ENCODE data around the gene CBFB. TPM values are rescaled to one million over a fixed set of nuclear protein-coding genes. Genes with fewer than 3 reads are reported as not detected.

Gene CBFB
- total and polyA plus RNA-seq, 2 of the 13 experiments (the other 11 are each of a cell fraction or from before 2014, with no cell fraction given): 22.1 to 70.8 TPM

GRCh38 chr16:67109407-67110135 lies 80.6 kb downstream of the CBFB start, which contains the start of gene PHAF1 (continued):
- 0 out of 2 replicates have a peak, but pooled peaks have one; percentile 21 for TF ChIP-seq PRDM15 (CRISPR knock-in tag; IDR thresholded peaks at IDR 0.05)
- peak; percentile 84; the same call in 1 of the 2 replicates for TF ChIP-seq ZNF292 (CRISPR knock-in tag; IDR thresholded peaks at IDR 0.05; ENCODE audit: borderline replicate concordance, low read depth)
- no peak for TF ChIP-seq FOSL1 (CRISPR knock-in tag; IDR thresholded peaks at IDR 0.05; ENCODE audit: borderline replicate concordance)
- 0 out of 2 replicates have a peak, but pooled peaks have one; percentile 68 for TF ChIP-seq U2AF2 (IDR thresholded peaks at IDR 0.05; ENCODE audit: low read depth, low read length)
- TF ChIP-seq HIVEP1 (CRISPR knock-in tag; IDR thresholded peaks at IDR 0.05): peak; percentile 64
- TF ChIP-seq ATF1 (CRISPR knock-in tag; IDR thresholded peaks at IDR 0.05): no peak
- TF ChIP-seq RBM22 (optimal IDR thresholded peaks at IDR 0.05; ENCODE audit: low read length): peak; percentile 77
- TF ChIP-seq, protein P1, sequence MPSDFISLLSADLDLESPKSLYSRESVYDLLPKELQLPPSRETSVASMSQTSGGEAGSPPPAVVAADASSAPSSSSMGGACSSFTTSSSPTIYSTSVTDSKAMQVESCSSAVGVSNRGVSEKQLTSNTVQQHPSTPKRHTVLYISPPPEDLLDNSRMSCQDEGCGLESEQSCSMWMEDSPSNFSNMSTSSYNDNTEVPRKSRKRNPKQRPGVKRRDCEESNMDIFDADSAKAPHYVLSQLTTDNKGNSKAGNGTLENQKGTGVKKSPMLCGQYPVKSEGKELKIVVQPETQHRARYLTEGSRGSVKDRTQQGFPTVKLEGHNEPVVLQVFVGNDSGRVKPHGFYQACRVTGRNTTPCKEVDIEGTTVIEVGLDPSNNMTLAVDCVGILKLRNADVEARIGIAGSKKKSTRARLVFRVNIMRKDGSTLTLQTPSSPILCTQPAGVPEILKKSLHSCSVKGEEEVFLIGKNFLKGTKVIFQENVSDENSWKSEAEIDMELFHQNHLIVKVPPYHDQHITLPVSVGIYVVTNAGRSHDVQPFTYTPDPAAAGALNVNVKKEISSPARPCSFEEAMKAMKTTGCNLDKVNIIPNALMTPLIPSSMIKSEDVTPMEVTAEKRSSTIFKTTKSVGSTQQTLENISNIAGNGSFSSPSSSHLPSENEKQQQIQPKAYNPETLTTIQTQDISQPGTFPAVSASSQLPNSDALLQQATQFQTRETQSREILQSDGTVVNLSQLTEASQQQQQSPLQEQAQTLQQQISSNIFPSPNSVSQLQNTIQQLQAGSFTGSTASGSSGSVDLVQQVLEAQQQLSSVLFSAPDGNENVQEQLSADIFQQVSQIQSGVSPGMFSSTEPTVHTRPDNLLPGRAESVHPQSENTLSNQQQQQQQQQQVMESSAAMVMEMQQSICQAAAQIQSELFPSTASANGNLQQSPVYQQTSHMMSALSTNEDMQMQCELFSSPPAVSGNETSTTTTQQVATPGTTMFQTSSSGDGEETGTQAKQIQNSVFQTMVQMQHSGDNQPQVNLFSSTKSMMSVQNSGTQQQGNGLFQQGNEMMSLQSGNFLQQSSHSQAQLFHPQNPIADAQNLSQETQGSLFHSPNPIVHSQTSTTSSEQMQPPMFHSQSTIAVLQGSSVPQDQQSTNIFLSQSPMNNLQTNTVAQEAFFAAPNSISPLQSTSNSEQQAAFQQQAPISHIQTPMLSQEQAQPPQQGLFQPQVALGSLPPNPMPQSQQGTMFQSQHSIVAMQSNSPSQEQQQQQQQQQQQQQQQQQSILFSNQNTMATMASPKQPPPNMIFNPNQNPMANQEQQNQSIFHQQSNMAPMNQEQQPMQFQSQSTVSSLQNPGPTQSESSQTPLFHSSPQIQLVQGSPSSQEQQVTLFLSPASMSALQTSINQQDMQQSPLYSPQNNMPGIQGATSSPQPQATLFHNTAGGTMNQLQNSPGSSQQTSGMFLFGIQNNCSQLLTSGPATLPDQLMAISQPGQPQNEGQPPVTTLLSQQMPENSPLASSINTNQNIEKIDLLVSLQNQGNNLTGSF (CRISPR knock-in tag; IDR thresholded peaks at IDR 0.05): no peak; the same call in 1 of the 2 replicates
- TF ChIP-seq, protein P2, sequence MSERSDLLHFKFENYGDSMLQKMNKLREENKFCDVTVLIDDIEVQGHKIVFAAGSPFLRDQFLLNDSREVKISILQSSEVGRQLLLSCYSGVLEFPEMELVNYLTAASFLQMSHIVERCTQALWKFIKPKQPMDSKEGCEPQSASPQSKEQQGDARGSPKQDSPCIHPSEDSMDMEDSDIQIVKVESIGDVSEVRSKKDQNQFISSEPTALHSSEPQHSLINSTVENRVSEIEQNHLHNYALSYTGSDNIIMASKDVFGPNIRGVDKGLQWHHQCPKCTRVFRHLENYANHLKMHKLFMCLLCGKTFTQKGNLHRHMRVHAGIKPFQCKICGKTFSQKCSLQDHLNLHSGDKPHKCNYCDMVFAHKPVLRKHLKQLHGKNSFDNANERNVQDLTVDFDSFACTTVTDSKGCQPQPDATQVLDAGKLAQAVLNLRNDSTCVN (CRISPR knock-in tag; IDR thresholded peaks at IDR 0.05; ENCODE audit: borderline replicate concordance): peak; percentile 77; the same call in 1 of the 2 replicates
- no peak for TF ChIP-seq ZBTB8A (CRISPR knock-in tag; IDR thresholded peaks at IDR 0.05; ENCODE audit: borderline replicate concordance, low read depth)
- TF ChIP-seq, protein P3, sequence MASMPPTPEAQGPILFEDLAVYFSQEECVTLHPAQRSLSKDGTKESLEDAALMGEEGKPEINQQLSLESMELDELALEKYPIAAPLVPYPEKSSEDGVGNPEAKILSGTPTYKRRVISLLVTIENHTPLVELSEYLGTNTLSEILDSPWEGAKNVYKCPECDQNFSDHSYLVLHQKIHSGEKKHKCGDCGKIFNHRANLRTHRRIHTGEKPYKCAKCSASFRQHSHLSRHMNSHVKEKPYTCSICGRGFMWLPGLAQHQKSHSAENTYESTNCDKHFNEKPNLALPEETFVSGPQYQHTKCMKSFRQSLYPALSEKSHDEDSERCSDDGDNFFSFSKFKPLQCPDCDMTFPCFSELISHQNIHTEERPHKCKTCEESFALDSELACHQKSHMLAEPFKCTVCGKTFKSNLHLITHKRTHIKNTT (CRISPR knock-in tag; IDR thresholded peaks at IDR 0.05): no peak
- TF ChIP-seq NCOA5 (CRISPR knock-in tag; IDR thresholded peaks at IDR 0.05): no peak
- peak; percentile 39; the same call in 1 of the 2 replicates for TF ChIP-seq RFX1 (IDR thresholded peaks at IDR 0.05)
- no peak; the same call in 1 of the 2 replicates for TF ChIP-seq MTF1 (CRISPR knock-in tag; IDR thresholded peaks at IDR 0.05)
- peak; percentile 75 for TF ChIP-seq GLI4 (CRISPR knock-in tag; IDR thresholded peaks at IDR 0.05; ENCODE audit: borderline replicate concordance)
- no peak for TF ChIP-seq TBL1XR1 (IDR thresholded peaks at IDR 0.05; ENCODE audit: borderline replicate concordance, low read length, partially characterized antibody)
- no peak for TF ChIP-seq ZNF430 (CRISPR knock-in tag; IDR thresholded peaks at IDR 0.05)
- TF ChIP-seq SAFB2 (CRISPR knock-in tag; IDR thresholded peaks at IDR 0.05; ENCODE audit: borderline replicate concordance, low read depth): peak; percentile 92
